HG03460 (cell line): ENCODE measurements around the gene CDKN1A.
"Not testable (repeated sequence)": the region's sequence is repeated elsewhere in the genome, so short reads cannot be mapped to it uniquely, and the experiment has no call there.

ENCODE experiments used
- ATAC-seq: cut with Tn5 transposase; IDR thresholded peaks from one replicate; pipeline ENCODE4 v1.9.1; 2021; ENCODE audit not compliant: unreplicated experiment

The CDKN1A gene

GRCh38 chr6:36717871-36718540 lies 39.5 kb downstream of the CDKN1A start:
- ATAC-seq: no peak

GRCh38 chr6:36718560-36718959 lies 40.0 kb downstream of the CDKN1A start:
- no peak for ATAC-seq

- ATAC-seq: no peak
Observed at GRCh38 chr6:36719126-36719525, 40.6 kb downstream of the CDKN1A start.

- ATAC-seq: no peak
Observed at GRCh38 chr6:36720251-36721141, 42.0 kb downstream of the CDKN1A start.

- no peak for ATAC-seq
Observed at GRCh38 chr6:36721369-36722140, 43.0 kb downstream of the CDKN1A start.

- ATAC-seq: no peak
Observed at GRCh38 chr6:36722365-36722764, 43.9 kb downstream of the CDKN1A start.

- no peak for ATAC-seq
Observed at GRCh38 chr6:36722879-36723278, 44.4 kb downstream of the CDKN1A start.

GRCh38 chr6:36723992-36724391 lies 45.5 kb downstream of the CDKN1A start:
- not testable (repeated sequence) for ATAC-seq

- ATAC-seq: no peak
Observed at GRCh38 chr6:36724514-36725390, 46.2 kb downstream of the CDKN1A start.

- ATAC-seq: no peak
Observed at GRCh38 chr6:36725581-36725980, 47.1 kb downstream of the CDKN1A start.

- no peak for ATAC-seq
Observed at GRCh38 chr6:36727505-36728021, 49.0 kb downstream of the CDKN1A start.

GRCh38 chr6:36728289-36729160 lies 50.0 kb downstream of the CDKN1A start:
- no peak for ATAC-seq

GRCh38 chr6:36729161-36729524 lies 50.6 kb downstream of the CDKN1A start:
- no peak for ATAC-seq

- no peak for ATAC-seq
Observed at GRCh38 chr6:36730424-36731380, 52.2 kb downstream of the CDKN1A start.

- no peak for ATAC-seq
Observed at GRCh38 chr6:36731622-36732310, 53.3 kb downstream of the CDKN1A start.

- ATAC-seq: no peak
Observed at GRCh38 chr6:36733300-36733699, 54.8 kb downstream of the CDKN1A start.

GRCh38 chr6:36734486-36735060 lies 56.1 kb downstream of the CDKN1A start:
- no peak for ATAC-seq
